ENCODE measurements around the gene TULP4.

DNA sequence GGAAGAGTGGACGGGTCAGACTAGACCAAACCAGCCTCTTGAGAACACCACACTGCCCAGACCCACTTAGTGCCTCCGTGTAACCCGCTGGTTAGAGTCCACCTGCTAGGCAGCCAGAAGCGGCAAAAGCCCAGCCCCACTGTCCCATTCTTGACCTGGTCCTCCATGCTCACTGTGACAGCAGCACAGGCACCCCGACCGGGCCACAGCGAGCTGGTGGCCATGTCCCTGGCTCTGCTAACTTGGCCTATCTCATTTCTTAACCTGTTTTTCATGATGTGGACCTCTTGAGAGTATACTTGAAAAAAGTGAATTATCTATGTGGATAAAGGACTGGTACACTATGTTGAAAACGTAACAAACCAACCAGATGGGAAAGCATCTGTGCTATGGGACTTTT, 202.7 kb downstream of the TULP4 start:
- TF ChIP-seq POLR2AphosphoS5 (IDR thresholded peaks at IDR 0.05; ENCODE audit: borderline replicate concordance, low read depth, low read length) (no peak), EZH2 (IDR thresholded peaks at IDR 0.05) (no peak)

Measured in SK-N-MC (cell line).